ENCODE results near the gene WDR87. TPM values are rescaled to one million over a fixed set of nuclear protein-coding genes. Genes with fewer than 3 reads are reported as not detected.

The WDR87 gene
- total and polyA plus RNA-seq, 2 of the 8 experiments (the other 6 are each of a cell fraction or from before 2014, with no cell fraction given), result not detected

DNA sequence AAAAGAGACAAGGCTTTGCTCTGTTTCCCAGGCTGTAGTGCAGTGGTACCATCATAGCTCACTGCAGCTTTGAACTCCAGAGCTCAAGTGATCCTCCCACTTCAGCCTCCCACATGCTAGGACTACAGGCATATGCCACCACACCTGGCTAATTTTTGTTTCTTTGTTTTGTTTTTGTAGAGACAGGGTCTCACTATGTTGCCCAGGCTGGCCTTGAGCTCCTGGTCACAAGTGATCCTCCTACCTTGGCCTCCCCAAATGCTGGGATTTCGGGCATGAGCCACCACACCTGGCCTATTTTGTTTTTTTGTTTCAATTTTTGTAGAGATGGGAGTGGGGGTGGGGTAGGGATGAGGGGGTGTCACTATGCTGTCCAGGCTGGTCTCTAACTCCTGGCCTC, 6.9 kb downstream of the WDR87 start:
- 100% methylated on average over 1 of the region's 1 CpG; no CpG with 5 or more reads in 1 of the 2 experiments for WGBS, 2 experiments (ENCODE audit: extremely low coverage in 1 of 2, insufficient coverage in 1 of 2, insufficient read length in 1 of 2, insufficient replicate concordance in 2 of 2, low coverage in 1 of 2, low lambda C conversion rate in 2 of 2, missing lambda C conversion rate in 1 of 2)
- H4K5ac ChIP-seq (ENCODE audit: insufficient read length, low read depth, low read length), result no peak overlapping the region
- no peaks in the 10 kb centered on the region for H3K79me2 ChIP-seq (ENCODE audit: control insufficient read depth in 1 of 2, insufficient read depth in 2 of 2, low read length in 2 of 2)
- H2BK20ac ChIP-seq (ENCODE audit: low read length), result no peak overlapping the region
- H2BK120ac ChIP-seq (replicated peaks; ENCODE audit: low read depth, low read length), result no peak overlapping the region
- no peak overlapping the region for H3K4ac ChIP-seq (replicated peaks; ENCODE audit: insufficient read length, low read depth, low read length)
- no peak overlapping the region for H3K18ac ChIP-seq (ENCODE audit: extremely low read depth, low read length)
- no peak overlapping the region for H4K8ac ChIP-seq (ENCODE audit: extremely low read depth, insufficient read depth, low read length)
- H3K79me1 ChIP-seq (ENCODE audit: low read depth, low read length), result no peaks in the 10 kb centered on the region
- H3K56ac ChIP-seq (replicated peaks; ENCODE audit: insufficient read length, low read depth, low read length), result no peak overlapping the region
- 0 out of 2 replicates have a peak overlapping the region, but pooled peaks have one; percentile 58 for H2AK5ac ChIP-seq (ENCODE audit: low read depth, low read length)
- H3K36me3 ChIP-seq (ENCODE audit: control insufficient read depth in 2 of 4, insufficient read depth in 4 of 4, low read length in 3 of 4), result no peaks in the 10 kb centered on the region
- H3K9me3 ChIP-seq (ENCODE audit: insufficient read depth in 2 of 2, low read depth in 1 of 2, low read length in 1 of 2), result no peaks in the 10 kb centered on the region
- 0 out of 2 replicates have a peak overlapping the region, but pooled peaks have one; percentile 33 for H2BK12ac ChIP-seq (ENCODE audit: low read depth, low read length)
- no peaks in the 10 kb centered on the region for H3K4me1 ChIP-seq (replicated peaks in 1 of 4; ENCODE audit: control insufficient read depth in 3 of 4, insufficient read depth in 4 of 4, low read length in 3 of 4)
- POLR2A ChIA-PET (ENCODE audit: partially characterized antibody), result no interaction called here
- H3K4me2 ChIP-seq (ENCODE audit: insufficient read depth in 1 of 2, low read depth in 2 of 2, low read length in 2 of 2), result no peak overlapping the region
- H3K23me2 ChIP-seq (ENCODE audit: low read depth, low read length), result no peaks in the 10 kb centered on the region
- no peak overlapping the region for H2BK5ac ChIP-seq (ENCODE audit: low read depth, low read length)
- H3K4me3 ChIP-seq (ENCODE audit: extremely low read depth in 1 of 4, insufficient read depth in 2 of 4, low read depth in 3 of 4, low read length in 4 of 4), result no peak overlapping the region
- DNase-seq (ENCODE audit: low read depth in 1 of 2, low spot score in 2 of 2), result no peak
- H2BK15ac ChIP-seq (ENCODE audit: low read length), result no peak overlapping the region
- CTCF ChIA-PET (ENCODE audit: partially characterized antibody), result interaction anchor here (0.5 to 13.7 kb wide), 19 partner anchors 9 to 698 kb away, joined by 3 to 259 read pairs (median 3); no protein-coding TSS in a partner anchor
- no peaks in the 10 kb centered on the region for H3K27me3 ChIP-seq (replicated peaks in 1 of 4; ENCODE audit: control insufficient read depth in 3 of 4, extremely low read depth in 1 of 4, insufficient read depth in 3 of 4, low read length in 3 of 4)
- H4K20me1 ChIP-seq (replicated peaks in 1 of 2; ENCODE audit: control insufficient read depth in 1 of 2, insufficient read depth in 2 of 2, low read length in 2 of 2), result no peaks in the 10 kb centered on the region
- H3K9ac ChIP-seq (replicated peaks in 1 of 4; ENCODE audit: extremely low read depth in 1 of 4, low read depth in 3 of 4, low read length in 3 of 4), result no peak overlapping the region
- H2AFZ ChIP-seq (ENCODE audit: low read length), result no peak overlapping the region
- H3K14ac ChIP-seq (ENCODE audit: insufficient read length), result no peak overlapping the region
- H3K27ac ChIP-seq (ENCODE audit: low read depth, low read length), result no peak overlapping the region
- no peak overlapping the region for H4K91ac ChIP-seq (replicated peaks; ENCODE audit: insufficient read length, low read length)
- FAIRE-seq, result no peak
- no peak overlapping the region for H3K23ac ChIP-seq (ENCODE audit: insufficient read length)
- TF ChIP-seq SP4 (IDR thresholded peaks at IDR 0.05; ENCODE audit: low read length), result no peak
- no peak for TF ChIP-seq SIN3A (conservative IDR thresholded peaks at IDR 0.05 in 1 of 2, IDR thresholded peaks at IDR 0.05 in 1 of 2; ENCODE audit: low read depth in 1 of 2, low read length in 2 of 2)
- no peak for TF ChIP-seq KDM5A (IDR thresholded peaks at IDR 0.05; ENCODE audit: low read length)
- TF ChIP-seq TBP (IDR thresholded peaks at IDR 0.05; ENCODE audit: low read depth, low read length), result no peak
- TF ChIP-seq ASH2L (IDR thresholded peaks at IDR 0.05; ENCODE audit: low read length), result no peak
- no peak for TF ChIP-seq CBX8 (IDR thresholded peaks at IDR 0.05; ENCODE audit: borderline replicate concordance, low read depth, low read length)

Measured in H1 (cell line).